Measurements from ENCODE around the gene GGN. TPM values are rescaled to one million over a fixed set of nuclear protein-coding genes. Genes with fewer than 3 reads are reported as not detected.

GGN gene
- total RNA-seq, 1 experiment from 2014 or later = 1.5 TPM

DNA sequence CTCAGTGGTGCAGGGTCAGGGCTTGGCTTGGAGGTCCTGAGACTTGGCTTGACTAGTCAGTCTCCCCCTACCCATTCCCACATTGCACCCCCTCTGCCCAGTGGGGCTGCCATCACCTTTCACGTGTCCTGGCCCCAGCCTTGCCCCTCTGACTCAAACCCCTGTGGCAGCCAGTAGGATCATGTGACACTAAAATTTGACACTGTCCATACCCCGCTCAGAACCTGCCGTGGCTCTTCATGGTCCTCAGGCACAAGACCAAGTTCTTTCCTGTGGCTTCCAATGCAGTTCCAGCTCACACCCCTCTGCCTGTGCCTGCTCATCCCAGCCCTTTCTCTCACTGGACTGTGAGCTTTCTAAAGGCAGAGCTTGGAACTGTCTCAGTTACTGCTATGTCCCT is 11.3 kb downstream of the GGN start:
- no peaks in the 10 kb centered on the region for H3K9me3 Mint-ChIP-seq
- no CpG with 5 or more reads among the region's 3 CpGs for WGBS (ENCODE audit: extremely low coverage, insufficient read length, low lambda C conversion rate)
- H3K4me1 Mint-ChIP-seq = peaks cover 14 to 18% of the 10 kb centered on the region in 2 experiments
- Histone ChIP-seq H3K18ac (ENCODE audit: insufficient read length, low read depth, low read length) (no peak overlapping the region), H3K79me2 (ENCODE audit: insufficient read depth, low read length) (peaks cover 16% of the 10 kb centered on the region; the same call in 1 of the 2 replicates), H2BK15ac (ENCODE audit: low read depth, low read length) (no peak overlapping the region), H2BK120ac (ENCODE audit: low read depth, low read length, poor library complexity, severe bottlenecking) (no peak overlapping the region), H2AK5ac (ENCODE audit: insufficient read length, low read length) (no peak overlapping the region), H4K20me1 (ENCODE audit: control insufficient read depth, insufficient read depth, insufficient read length) (peaks cover 3% of the 10 kb centered on the region), H4K91ac (ENCODE audit: insufficient read length, low read depth, low read length) (no peak overlapping the region), H3K14ac (ENCODE audit: insufficient read depth, low read length) (no peak overlapping the region), H3K4ac (ENCODE audit: low read depth, low read length) (no peak overlapping the region), H2AFZ (ENCODE audit: low read length) (no peak overlapping the region), H3T11ph (ENCODE audit: low read length) (no peak overlapping the region), H2BK20ac (ENCODE audit: low read depth, low read length, poor library complexity, severe bottlenecking) (no peak overlapping the region), H3K4me2 (ENCODE audit: insufficient read depth, insufficient read length, low read length) (no peak overlapping the region), H3K27ac (ENCODE audit: insufficient read length, low read depth, low read length) (no peak overlapping the region), H3K23me2 (ENCODE audit: insufficient read length, low read depth, low read length, poor library complexity, severe bottlenecking) (peaks cover 12% of the 10 kb centered on the region), H4K8ac (replicated peaks; ENCODE audit: insufficient read length, low read depth, low read length) (no peak overlapping the region), H3K23ac (ENCODE audit: insufficient read length, low read depth, low read length) (no peak overlapping the region), H3K4me1 (ENCODE audit: insufficient read depth, low read length) (no peaks in the 10 kb centered on the region), H4K5ac (ENCODE audit: insufficient read length, low read depth, low read length) (no peak overlapping the region), H2BK12ac (ENCODE audit: insufficient read length, low read depth, low read length) (no peak overlapping the region), H3K9ac (ENCODE audit: extremely low read depth, insufficient read length, low read length) (no peak overlapping the region), H3K9me3 (ENCODE audit: control insufficient read depth, low read depth, low read length) (no peaks in the 10 kb centered on the region), H3K27me3 (ENCODE audit: insufficient read depth, low read length) (no peaks in the 10 kb centered on the region), H2BK5ac (ENCODE audit: insufficient read length, low read length) (no peak overlapping the region), H3K79me1 (ENCODE audit: insufficient read depth, low read depth, low read length, poor library complexity, severe bottlenecking) (peaks cover 12% of the 10 kb centered on the region), H3K56ac (ENCODE audit: insufficient read length, low read depth, low read length) (no peak overlapping the region)
- no peak for DNase-seq
- H3K36me3 Mint-ChIP-seq (ENCODE audit: insufficient read depth in 1 of 3, low read depth in 3 of 3) = peaks cover 22 to 41% (median 32%) of the 10 kb centered on the region in 3 experiments; a peak in 6 of 7 replicates
- H3K27me3 Mint-ChIP-seq (ENCODE audit: low read depth) = peaks cover 11% of the 10 kb centered on the region
- TF ChIP-seq, protein P1, sequence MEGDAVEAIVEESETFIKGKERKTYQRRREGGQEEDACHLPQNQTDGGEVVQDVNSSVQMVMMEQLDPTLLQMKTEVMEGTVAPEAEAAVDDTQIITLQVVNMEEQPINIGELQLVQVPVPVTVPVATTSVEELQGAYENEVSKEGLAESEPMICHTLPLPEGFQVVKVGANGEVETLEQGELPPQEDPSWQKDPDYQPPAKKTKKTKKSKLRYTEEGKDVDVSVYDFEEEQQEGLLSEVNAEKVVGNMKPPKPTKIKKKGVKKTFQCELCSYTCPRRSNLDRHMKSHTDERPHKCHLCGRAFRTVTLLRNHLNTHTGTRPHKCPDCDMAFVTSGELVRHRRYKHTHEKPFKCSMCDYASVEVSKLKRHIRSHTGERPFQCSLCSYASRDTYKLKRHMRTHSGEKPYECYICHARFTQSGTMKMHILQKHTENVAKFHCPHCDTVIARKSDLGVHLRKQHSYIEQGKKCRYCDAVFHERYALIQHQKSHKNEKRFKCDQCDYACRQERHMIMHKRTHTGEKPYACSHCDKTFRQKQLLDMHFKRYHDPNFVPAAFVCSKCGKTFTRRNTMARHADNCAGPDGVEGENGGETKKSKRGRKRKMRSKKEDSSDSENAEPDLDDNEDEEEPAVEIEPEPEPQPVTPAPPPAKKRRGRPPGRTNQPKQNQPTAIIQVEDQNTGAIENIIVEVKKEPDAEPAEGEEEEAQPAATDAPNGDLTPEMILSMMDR (conservative IDR thresholded peaks at IDR 0.05) = no peak
- no peak overlapping the region for H3K27ac Mint-ChIP-seq
- peak overlapping the region; percentile 40 to 99 for H3K4me3 Mint-ChIP-seq

Data from H9 (cell line).